NCI-H524 treated with DMSO at 0.1 percent for 48 hours (cell line): Measurements from ENCODE around the gene MT3.

ENCODE experiments used
- DNase-seq: peaks from one replicate; lab custom pipeline; 2025; lab: John Stamatoyannopoulos, UW

MT3 gene

DNA sequence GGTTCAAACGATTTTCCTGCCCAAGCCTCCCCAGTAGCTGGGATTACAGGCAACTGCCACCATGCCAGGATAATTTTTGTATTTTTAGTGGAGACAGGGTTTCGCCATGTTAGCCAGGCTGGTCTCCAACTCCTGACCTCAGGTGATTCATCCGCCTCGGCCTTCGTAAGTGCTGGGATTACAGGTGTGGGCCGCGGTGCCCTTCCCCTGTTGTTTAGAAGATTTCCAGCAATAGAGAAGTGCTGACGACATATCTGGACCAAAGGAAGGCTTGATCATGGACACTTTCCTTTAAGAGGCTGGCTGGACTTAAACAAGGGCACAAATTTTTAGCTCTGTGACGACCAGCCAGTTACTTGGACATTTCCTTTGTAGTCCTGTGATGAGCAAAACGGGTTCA is 41.9 kb downstream of the MT3 start:
- DNase-seq: no peak

DNA sequence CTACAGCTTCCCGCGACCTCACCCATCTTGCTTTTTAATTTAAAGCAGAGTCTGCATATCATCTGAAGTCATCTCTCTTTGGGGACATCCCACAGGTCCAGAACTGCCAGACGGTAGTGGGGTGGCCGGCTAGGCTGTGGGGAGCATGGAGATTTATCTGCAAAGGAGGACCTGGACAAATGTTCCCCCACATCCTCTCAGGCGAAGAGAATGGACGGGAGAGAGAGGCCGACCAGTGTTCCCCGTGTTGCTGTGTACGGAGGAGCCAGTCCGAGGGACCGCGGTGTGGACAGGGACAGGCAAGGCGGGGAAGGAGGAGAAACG is 42.5 kb downstream of the MT3 start:
- DNase-seq: no peak

- DNase-seq: no peak
These were observed 43.0 kb downstream of the MT3 start, which contains the start of gene MT1M for GRCh38 chr16:56632156-56632847. TSS of gene MT1M (plus strand) at chr16:56632659. CDS start at chr16:56632732, 73 bp downstream.

DNA sequence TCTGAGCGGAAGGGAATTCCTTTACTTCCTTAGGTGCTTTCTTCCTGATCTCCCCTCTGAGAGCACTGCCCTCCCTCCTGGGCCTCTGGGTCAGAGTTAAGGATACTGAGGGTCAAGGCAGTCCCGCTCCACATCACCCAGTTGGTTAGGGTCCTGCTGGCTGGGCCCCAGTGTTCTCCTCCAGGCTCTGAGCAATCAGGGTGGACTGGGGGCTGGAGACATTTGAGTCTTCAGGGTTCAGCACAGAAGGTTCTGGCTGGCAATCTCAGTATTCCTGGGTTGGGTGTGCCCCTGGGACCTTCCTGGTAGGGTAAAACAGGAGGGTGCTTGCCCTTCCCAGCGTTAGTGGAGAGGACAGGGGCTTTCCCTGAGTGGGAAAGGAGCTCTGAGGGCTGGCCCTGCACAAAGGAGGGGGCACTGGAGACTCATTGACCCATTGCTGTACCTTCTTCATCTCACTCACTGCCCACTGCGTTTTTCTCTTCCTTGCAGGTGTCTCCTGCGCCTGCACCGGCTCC is 43.6 kb downstream of the MT3 start:
- DNase-seq: no peak

- no peak for DNase-seq
These were observed 44.2 kb downstream of the MT3 start for GRCh38 chr16:56633535-56633934.

DNA sequence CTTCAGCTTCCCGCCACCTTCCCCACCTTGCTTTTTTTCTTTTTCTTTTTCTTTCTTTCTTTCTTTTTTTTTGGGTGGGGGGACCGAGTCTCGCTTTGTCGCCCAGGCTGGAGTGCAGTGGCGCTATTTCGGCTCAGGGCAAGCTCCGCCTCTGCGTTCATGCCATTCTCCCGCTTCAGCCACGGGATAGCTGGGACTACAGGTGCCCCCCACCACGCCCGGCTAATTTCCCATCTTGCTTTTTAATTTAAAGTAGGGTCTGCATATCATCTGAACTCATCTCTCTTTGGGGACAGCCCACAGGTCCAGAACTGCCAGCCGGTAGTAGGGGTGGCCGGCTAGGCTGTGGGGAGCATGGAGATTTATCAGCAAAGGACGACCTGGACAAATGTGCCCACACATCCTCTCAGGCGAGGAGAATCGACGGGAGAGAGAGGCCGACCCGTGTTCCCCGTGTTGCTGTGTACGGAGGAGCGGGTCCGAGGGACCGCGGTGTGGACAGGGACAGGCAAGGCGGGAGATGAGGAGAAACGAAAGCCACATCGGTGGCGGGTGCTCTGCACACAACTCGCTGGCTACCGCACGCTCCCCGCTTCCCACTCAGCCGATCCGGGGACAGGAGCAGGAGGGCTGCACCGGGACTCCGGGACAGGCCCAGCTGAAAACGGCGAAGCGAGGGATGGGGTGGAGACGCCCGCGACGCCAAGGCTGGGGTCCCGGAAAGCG is 45.5 kb downstream of the MT3 start:
- no peak for DNase-seq

GRCh38 chr16:56635441-56635967 is 46.2 kb downstream of the MT3 start:
- no peak for DNase-seq

GRCh38 chr16:56636616-56637413 is 47.5 kb downstream of the MT3 start:
- no peak for DNase-seq

DNA sequence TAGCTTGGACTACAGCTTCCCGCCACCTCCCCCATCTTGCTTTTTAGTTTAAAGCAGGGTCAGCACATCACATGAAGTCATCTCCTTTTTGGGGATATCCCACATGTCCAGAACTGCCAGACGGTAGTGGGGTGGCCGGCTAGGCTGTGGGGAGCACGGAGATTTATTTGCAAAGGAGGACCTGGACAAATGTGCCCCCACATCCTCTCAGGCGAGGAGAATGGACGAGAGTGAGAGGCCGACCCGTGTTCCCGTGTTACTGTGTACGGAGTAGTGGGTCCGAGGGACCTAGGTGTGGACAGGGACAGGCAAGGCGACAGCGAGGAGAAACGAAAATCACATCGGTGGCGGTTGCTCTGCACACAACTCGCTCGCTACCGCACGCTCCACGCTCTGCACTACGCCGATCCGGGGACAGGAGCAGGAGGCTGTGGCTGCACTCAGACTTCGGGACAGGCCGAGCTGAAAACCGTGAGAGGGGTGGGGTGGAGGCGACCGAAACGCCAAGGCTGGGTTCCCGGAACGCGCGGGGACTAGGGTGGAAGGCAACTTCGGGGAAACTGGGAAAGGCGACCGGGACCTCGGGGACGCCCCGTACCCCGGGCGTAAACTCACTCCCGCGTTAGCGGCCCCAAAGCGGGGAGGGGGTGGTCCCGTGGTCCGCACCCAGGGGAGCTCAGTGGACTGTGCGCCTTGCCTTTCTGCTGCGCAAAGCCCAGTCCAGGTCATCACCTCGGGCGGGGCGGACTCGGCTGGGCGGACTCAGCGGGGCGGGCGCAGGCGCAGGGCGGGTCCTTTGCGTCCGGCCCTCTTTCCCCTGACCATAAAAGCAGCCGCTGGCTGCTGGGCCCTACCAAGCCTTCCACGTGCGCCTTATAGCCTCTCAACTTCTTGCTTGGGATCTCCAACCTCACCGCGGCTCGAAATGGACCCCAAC is 48.8 kb downstream of the MT3 start, which contains the start of gene MT1A:
Gene MT1A, plus strand, starts transcription at position 853 of the 937 bp plus-strand sequence. Its CDS starts 73 bp downstream, at position 926.
- DNase-seq: no peak

DNA sequence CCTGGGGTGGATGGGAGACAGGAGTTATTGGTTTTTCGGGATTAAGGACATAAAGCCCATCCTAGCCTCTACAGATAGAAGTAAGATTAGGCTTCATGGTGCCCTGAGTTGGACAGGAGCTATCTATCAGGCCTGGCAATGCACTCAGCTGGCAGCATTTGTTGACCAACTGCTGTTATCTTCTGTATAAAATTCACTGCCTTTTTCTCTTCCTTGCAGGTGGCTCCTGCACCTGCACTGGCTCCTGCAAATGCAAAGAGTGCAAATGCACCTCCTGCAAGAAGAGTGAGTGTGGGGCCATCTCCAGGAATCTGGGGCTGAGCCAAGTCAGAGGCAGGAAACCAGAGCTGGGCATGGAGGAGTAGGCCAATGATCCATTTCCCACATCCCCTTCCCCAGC is 49.7 kb downstream of the MT3 start:
- DNase-seq: no peak

DNA sequence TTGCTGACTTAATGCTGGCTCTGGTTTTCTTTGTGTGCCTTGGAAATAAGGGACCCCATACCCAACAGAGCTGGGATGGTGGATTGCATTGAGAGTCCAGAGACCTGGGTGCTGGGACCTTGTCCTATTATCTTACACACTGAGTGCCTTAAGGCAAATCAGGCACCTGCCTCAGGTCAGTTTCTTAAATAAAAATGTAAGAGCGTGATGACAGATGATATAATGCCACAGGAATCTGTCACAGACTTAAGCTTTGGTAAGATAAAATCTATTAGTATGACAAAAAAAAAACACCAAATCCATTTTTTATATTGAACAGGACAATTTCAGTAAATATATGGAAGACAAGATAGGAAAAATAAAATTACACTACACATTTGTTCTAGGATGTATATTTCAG is 50.7 kb downstream of the MT3 start:
- DNase-seq: no peak
